ENCODE data around the gene DOC2B. TPM values are rescaled to one million over a fixed set of nuclear protein-coding genes. Genes with fewer than 3 reads are reported as not detected.
"Not testable (repeated sequence)": the region's sequence is repeated elsewhere in the genome, so short reads cannot be mapped to it uniquely, and the experiment has no call there.

Gene DOC2B
- total RNA-seq, 2 donors from 2014 or later = 1.4 to 2.6 TPM

DNA sequence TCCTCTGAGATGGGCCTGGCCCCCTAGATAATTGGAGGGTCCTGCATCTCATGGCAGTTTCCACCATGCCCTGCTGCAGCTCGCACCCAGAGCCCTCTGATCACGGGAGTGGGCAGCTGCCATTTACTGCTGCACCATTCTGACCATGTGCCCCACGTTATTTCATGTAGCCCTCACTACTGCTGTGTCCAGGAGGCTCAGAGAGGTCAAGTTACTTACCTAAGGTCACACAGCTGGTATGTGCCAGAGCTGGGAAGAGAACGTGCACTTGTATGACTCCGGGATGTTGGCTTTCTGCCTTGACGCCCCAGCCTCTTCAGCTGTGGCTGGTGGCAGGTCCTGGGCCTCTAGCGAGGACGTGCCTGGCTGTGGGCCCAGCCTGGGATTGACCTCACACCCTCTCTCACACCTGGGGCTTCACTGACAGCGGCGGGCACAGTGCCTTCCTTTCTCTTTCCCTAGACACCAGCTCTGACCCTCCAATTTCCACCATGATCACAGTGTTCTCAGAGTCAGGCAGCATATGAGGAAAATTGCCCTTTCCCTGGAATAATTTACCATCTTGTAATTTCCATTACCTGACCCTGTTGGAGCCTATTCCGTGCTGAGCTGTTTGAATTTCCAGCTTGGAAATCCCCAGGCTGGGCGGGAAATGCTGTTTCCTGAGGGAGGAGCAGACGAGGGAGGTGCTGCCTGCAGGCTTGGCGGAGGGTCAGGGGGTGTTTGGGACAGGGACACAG lies 18.5 kb upstream of the DOC2B start:
- no peaks in the 10 kb centered on the region for H3K36me3 ChIP-seq (ENCODE audit: control insufficient read depth, insufficient read depth, low read length)
- DNase-seq = no peak
- H3K27ac ChIP-seq (ENCODE audit: low read depth, low read length) = no peak overlapping the region
- Mint-ChIP-seq H3K4me3 (no peak overlapping the region), H3K4me1 (peaks cover 14% of the 10 kb centered on the region), H3K9me3 (peaks cover 6% of the 10 kb centered on the region), H3K36me3 (ENCODE audit: low read depth) (no peaks in the 10 kb centered on the region), H3K27me3 (ENCODE audit: insufficient read depth) (peaks cover 2% of the 10 kb centered on the region), H3K27ac (peak overlapping the region; percentile 7)
- H3K9me3 ChIP-seq (ENCODE audit: control insufficient read depth, low read length) = no peaks in the 10 kb centered on the region
- no peaks in the 10 kb centered on the region for H3K27me3 ChIP-seq (ENCODE audit: control insufficient read depth, insufficient read depth, low read length, poor library complexity, severe bottlenecking)
- 73 to 75% methylated on average over 14 of the region's 14 CpGs for WGBS, 2 experiments (ENCODE audit: insufficient coverage in 1 of 2, insufficient read length in 1 of 2)
- TF ChIP-seq, protein P1, sequence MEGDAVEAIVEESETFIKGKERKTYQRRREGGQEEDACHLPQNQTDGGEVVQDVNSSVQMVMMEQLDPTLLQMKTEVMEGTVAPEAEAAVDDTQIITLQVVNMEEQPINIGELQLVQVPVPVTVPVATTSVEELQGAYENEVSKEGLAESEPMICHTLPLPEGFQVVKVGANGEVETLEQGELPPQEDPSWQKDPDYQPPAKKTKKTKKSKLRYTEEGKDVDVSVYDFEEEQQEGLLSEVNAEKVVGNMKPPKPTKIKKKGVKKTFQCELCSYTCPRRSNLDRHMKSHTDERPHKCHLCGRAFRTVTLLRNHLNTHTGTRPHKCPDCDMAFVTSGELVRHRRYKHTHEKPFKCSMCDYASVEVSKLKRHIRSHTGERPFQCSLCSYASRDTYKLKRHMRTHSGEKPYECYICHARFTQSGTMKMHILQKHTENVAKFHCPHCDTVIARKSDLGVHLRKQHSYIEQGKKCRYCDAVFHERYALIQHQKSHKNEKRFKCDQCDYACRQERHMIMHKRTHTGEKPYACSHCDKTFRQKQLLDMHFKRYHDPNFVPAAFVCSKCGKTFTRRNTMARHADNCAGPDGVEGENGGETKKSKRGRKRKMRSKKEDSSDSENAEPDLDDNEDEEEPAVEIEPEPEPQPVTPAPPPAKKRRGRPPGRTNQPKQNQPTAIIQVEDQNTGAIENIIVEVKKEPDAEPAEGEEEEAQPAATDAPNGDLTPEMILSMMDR (conservative IDR thresholded peaks at IDR 0.05) = no peak
- no peaks in the 10 kb centered on the region for H3K4me1 ChIP-seq (ENCODE audit: control insufficient read depth, insufficient read depth, low read length)
- no peak overlapping the region for H3K9ac ChIP-seq (ENCODE audit: extremely low read depth, low read length, poor library complexity, severe bottlenecking)
- no peak overlapping the region for H3K4me3 ChIP-seq (ENCODE audit: low read length)

GRCh38 chr17:199191-199604 lies 17.7 kb upstream of the DOC2B start:
- WGBS, 2 experiments (ENCODE audit: insufficient coverage in 1 of 2, insufficient read length in 1 of 2) = 37 to 63% methylated on average over 3 to 8 of the region's 8 CpGs
- H3K27ac Mint-ChIP-seq = no peak overlapping the region
- Histone ChIP-seq H3K27me3 (ENCODE audit: control insufficient read depth, insufficient read depth, low read length, poor library complexity, severe bottlenecking) (no peaks in the 10 kb centered on the region), H3K36me3 (ENCODE audit: control insufficient read depth, insufficient read depth, low read length) (no peaks in the 10 kb centered on the region), H3K4me1 (ENCODE audit: control insufficient read depth, insufficient read depth, low read length) (no peaks in the 10 kb centered on the region), H3K9ac (ENCODE audit: extremely low read depth, low read length, poor library complexity, severe bottlenecking) (no peak overlapping the region), H3K9me3 (ENCODE audit: control insufficient read depth, low read length) (no peaks in the 10 kb centered on the region), H3K27ac (ENCODE audit: low read depth, low read length) (peak overlapping the region; percentile 6), H3K4me3 (ENCODE audit: low read length) (no peak overlapping the region)
- TF ChIP-seq, protein P1 (conservative IDR thresholded peaks at IDR 0.05) = no peak
- H3K9me3 Mint-ChIP-seq = peaks cover 6% of the 10 kb centered on the region
- H3K4me1 Mint-ChIP-seq = peaks cover 14% of the 10 kb centered on the region
- no peak overlapping the region for H3K4me3 Mint-ChIP-seq
- DNase-seq = no peak
- no peaks in the 10 kb centered on the region for H3K36me3 Mint-ChIP-seq (ENCODE audit: low read depth)
- peaks cover 2% of the 10 kb centered on the region for H3K27me3 Mint-ChIP-seq (ENCODE audit: insufficient read depth)

GRCh38 chr17:198225-198624 lies 16.8 kb upstream of the DOC2B start:
- not testable (repeated sequence) for H3K4me1 ChIP-seq (ENCODE audit: control insufficient read depth, insufficient read depth, low read length); H3K4me3 ChIP-seq (ENCODE audit: low read length); H3K27ac ChIP-seq (ENCODE audit: low read depth, low read length); H3K4me3 Mint-ChIP-seq; H3K9me3 ChIP-seq (ENCODE audit: control insufficient read depth, low read length); H3K36me3 Mint-ChIP-seq (ENCODE audit: low read depth); H3K27ac Mint-ChIP-seq; DNase-seq; H3K9me3 Mint-ChIP-seq; H3K36me3 ChIP-seq (ENCODE audit: control insufficient read depth, insufficient read depth, low read length); H3K27me3 ChIP-seq (ENCODE audit: control insufficient read depth, insufficient read depth, low read length, poor library complexity, severe bottlenecking); H3K27me3 Mint-ChIP-seq (ENCODE audit: insufficient read depth); H3K9ac ChIP-seq (ENCODE audit: extremely low read depth, low read length, poor library complexity, severe bottlenecking)
- H3K4me1 Mint-ChIP-seq = peaks cover 14% of the 10 kb centered on the region
- WGBS, 2 experiments (ENCODE audit: insufficient coverage in 1 of 2, insufficient read length in 1 of 2) = 89 to 97% methylated on average over 12 to 15 of the region's 15 CpGs

Data from endodermal cell (in vitro differentiated cells).